Loucy (cell line): ENCODE measurements around the gene RBMS3.

Source experiments
- H2AFZ ChIP-seq: fragments of 200-600 bp; sonication (generic); 2 replicates; pipeline ENCODE4 v1.6.0; 2016; ENCODE audit warnings: antibody characterized with exemption, mild to moderate bottlenecking, low read length, moderate library complexity
- H3F3A ChIP-seq: fragments of 200-600 bp; 2 replicates; pipeline ENCODE4 v1.6.0; 2016; ENCODE audit warnings: antibody characterized with exemption, low read depth, mild to moderate bottlenecking
- H3K27me3 ChIP-seq: fragments of 200-600 bp; sonication (generic); 2 replicates; pipeline ENCODE4 v1.6.1; 2014; ENCODE audit warnings: low read length, mild to moderate bottlenecking; ENCODE audit not compliant: insufficient read depth, poor library complexity, severe bottlenecking
- H3K36me3 ChIP-seq: fragments of 200-600 bp; sonication (generic); 2 replicates; pipeline ENCODE4 v1.6.1; 2016; ENCODE audit warnings: low read length; ENCODE audit not compliant: insufficient read depth
- H3K4me1 ChIP-seq: fragments of 200-600 bp; sonication (generic); 2 replicates; pipeline ENCODE4 v1.5.1; 2014; ENCODE audit warnings: low read length, mild to moderate bottlenecking; ENCODE audit not compliant: insufficient read depth, poor library complexity, severe bottlenecking
- H3K4me2 ChIP-seq: fragments of 200-600 bp; sonication (generic); 2 replicates; pipeline ENCODE4 v1.6.0; 2014; ENCODE audit warnings: antibody characterized with exemption, low read length, low read depth, mild to moderate bottlenecking; ENCODE audit not compliant: poor library complexity, severe bottlenecking
- H3K4me3 ChIP-seq: fragments of 200-600 bp; sonication (generic); 2 replicates; pipeline ENCODE4 v1.5.1; 2014; ENCODE audit warnings: low read length, mild to moderate bottlenecking, mixed read lengths; ENCODE audit not compliant: poor library complexity, severe bottlenecking
- H3K79me2 ChIP-seq: fragments of 200-600 bp; sonication (generic); 2 replicates; pipeline ENCODE4 v1.6.1; 2014; ENCODE audit warnings: low read length; ENCODE audit not compliant: insufficient read depth
- H3K9ac ChIP-seq: fragments of 200-600 bp; sonication (generic); 2 replicates; pipeline ENCODE4 v1.6.0; 2014; ENCODE audit warnings: mild to moderate bottlenecking, low read depth, low read length, moderate library complexity; ENCODE audit not compliant: poor library complexity, severe bottlenecking
- H3K9me2 ChIP-seq: fragments of 200-600 bp; sonication (generic); replicated peaks from 2 replicates; pipeline ENCODE4 v1.6.1; 2016; ENCODE audit warnings: low read depth, low read length, mixed read lengths
- H3K9me3 ChIP-seq: fragments of 200-600 bp; sonication (generic); 2 replicates; pipeline ENCODE4 v1.6.1; 2014; ENCODE audit warnings: mild to moderate bottlenecking, antibody characterized with exemption, low read length, low read depth; ENCODE audit not compliant: insufficient read depth
- H4K20me1 ChIP-seq: fragments of 200-600 bp; sonication (generic); 2 replicates; pipeline ENCODE4 v1.6.0; 2014; ENCODE audit warnings: antibody characterized with exemption, low read length, mild to moderate bottlenecking; ENCODE audit not compliant: insufficient read depth, poor library complexity, severe bottlenecking
- EZH2phosphoT487 ChIP-seq: fragments of 200-600 bp; IDR thresholded peaks from 2 replicates; pipeline ENCODE4 v1.6.1; 2018; ENCODE audit warnings: antibody characterized with exemption, mild to moderate bottlenecking, moderate library complexity, borderline replicate concordance
- TF ChIP-seq, protein P1 (sequence below): fragments of 200-600 bp; sonication (generic); conservative IDR thresholded peaks from 2 replicates; pipeline ENCODE4 v1.5.1; 2014; ENCODE audit warnings: mild to moderate bottlenecking, antibody characterized with exemption, low read length

The RBMS3 gene

DNA sequence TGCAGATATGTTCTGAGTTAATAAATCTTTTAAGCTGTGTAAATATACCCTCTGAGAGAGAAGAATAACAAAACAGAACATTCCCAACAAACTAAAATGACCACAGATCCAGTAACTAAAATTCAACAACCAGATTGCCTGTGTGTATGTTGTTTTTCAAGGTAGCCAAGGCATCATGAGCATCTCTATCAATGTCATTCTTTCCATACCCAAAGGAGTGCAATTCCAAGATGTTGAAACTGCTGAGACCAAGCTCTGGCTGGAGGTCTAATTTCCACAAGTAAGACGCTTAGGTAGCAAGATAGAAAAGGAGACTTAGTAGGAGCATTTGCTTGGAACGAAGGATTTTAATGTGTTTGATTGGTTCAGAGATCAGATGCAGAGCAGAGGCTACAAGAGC lies 276.3 kb downstream of the RBMS3 start:
- Histone ChIP-seq H3K9me3 (no peaks in the 10 kb centered on the region), H2AFZ (no peak overlapping the region), H3K79me2 (no peaks in the 10 kb centered on the region), H3K9me2 (0 out of 2 replicates have a peak, but pooled peaks cover 3% of the 10 kb centered on the region), H3K4me1 (no peaks in the 10 kb centered on the region), H3K27me3 (no peaks in the 10 kb centered on the region), H3K36me3 (no peaks in the 10 kb centered on the region), H4K20me1 (no peaks in the 10 kb centered on the region), H3K4me3 (no peak overlapping the region), H3K9ac (no peak overlapping the region), H3K4me2 (no peak overlapping the region), H3F3A (no peaks in the 10 kb centered on the region)
- TF ChIP-seq, protein P1, sequence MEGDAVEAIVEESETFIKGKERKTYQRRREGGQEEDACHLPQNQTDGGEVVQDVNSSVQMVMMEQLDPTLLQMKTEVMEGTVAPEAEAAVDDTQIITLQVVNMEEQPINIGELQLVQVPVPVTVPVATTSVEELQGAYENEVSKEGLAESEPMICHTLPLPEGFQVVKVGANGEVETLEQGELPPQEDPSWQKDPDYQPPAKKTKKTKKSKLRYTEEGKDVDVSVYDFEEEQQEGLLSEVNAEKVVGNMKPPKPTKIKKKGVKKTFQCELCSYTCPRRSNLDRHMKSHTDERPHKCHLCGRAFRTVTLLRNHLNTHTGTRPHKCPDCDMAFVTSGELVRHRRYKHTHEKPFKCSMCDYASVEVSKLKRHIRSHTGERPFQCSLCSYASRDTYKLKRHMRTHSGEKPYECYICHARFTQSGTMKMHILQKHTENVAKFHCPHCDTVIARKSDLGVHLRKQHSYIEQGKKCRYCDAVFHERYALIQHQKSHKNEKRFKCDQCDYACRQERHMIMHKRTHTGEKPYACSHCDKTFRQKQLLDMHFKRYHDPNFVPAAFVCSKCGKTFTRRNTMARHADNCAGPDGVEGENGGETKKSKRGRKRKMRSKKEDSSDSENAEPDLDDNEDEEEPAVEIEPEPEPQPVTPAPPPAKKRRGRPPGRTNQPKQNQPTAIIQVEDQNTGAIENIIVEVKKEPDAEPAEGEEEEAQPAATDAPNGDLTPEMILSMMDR = no peak
- TF ChIP-seq EZH2phosphoT487 = no peak

- no peak for TF ChIP-seq EZH2phosphoT487
- TF ChIP-seq, protein P1 = no peak
- H4K20me1 ChIP-seq = no peaks in the 10 kb centered on the region
- no peaks in the 10 kb centered on the region for H3K9me3 ChIP-seq
- no peaks in the 10 kb centered on the region for H3K36me3 ChIP-seq
- H3K4me1 ChIP-seq = no peaks in the 10 kb centered on the region
- no peaks in the 10 kb centered on the region for H3K27me3 ChIP-seq
- H3K4me3 ChIP-seq = no peak overlapping the region
- H2AFZ ChIP-seq = no peak overlapping the region
- no peak overlapping the region for H3K4me2 ChIP-seq
- no peak overlapping the region for H3K9ac ChIP-seq
- no peaks in the 10 kb centered on the region for H3K79me2 ChIP-seq
- no peaks in the 10 kb centered on the region for H3F3A ChIP-seq
- H3K9me2 ChIP-seq = 0 out of 2 replicates have a peak, but pooled peaks cover 4% of the 10 kb centered on the region
Observed at GRCh38 chr3:29557825-29558224, 277.0 kb downstream of the RBMS3 start.

GRCh38 chr3:29559741-29560465 lies 279.0 kb downstream of the RBMS3 start:
- no peaks in the 10 kb centered on the region for H3K79me2 ChIP-seq
- H2AFZ ChIP-seq = no peak overlapping the region
- H3K4me3 ChIP-seq = no peak overlapping the region
- no peaks in the 10 kb centered on the region for H3K36me3 ChIP-seq
- H3K4me2 ChIP-seq = no peak overlapping the region
- no peaks in the 10 kb centered on the region for H3K4me1 ChIP-seq
- no peaks in the 10 kb centered on the region for H3K27me3 ChIP-seq
- H3F3A ChIP-seq = no peaks in the 10 kb centered on the region
- H3K9me3 ChIP-seq = no peaks in the 10 kb centered on the region
- 0 out of 2 replicates have a peak, but pooled peaks cover 4% of the 10 kb centered on the region for H3K9me2 ChIP-seq
- TF ChIP-seq, protein P1 = no peak
- TF ChIP-seq EZH2phosphoT487 = no peak
- no peaks in the 10 kb centered on the region for H4K20me1 ChIP-seq
- no peak overlapping the region for H3K9ac ChIP-seq
